GM12878 (cell line): ENCODE data around the gene PTGES2. TPM values are rescaled to one million over a fixed set of nuclear protein-coding genes. Genes with fewer than 3 reads are reported as not detected.

Source experiments
- ATAC-seq: fragments of 200-7000 bp; cut with Tn5 transposase; 3 replicates; pipeline ENCODE4 v1.9.1; 2020; ENCODE audit warnings: mild to moderate bottlenecking, moderate library complexity
- BruUV-seq: library from RNA; stranded (reverse); fragments of 400-500 nt; replicated peaks from 2 replicates; lab custom pipeline; 2021; lab: Mats Ljungman, UMichigan
- CTCF ChIA-PET: fragments of 300-600 bp; sonication (Branson Sonifier 250); formaldehyde crosslinking; extraction: SDS; loops from one replicate; lab custom pipeline; 2021; ENCODE audit warnings: inconsistent platforms; lab: Yijun Ruan, JAX
- POLR2A ChIA-PET: fragments of 350-600 bp; formaldehyde crosslinking; extraction: SDS; loops from one replicate; lab custom pipeline; 2021; ENCODE audit warnings: inconsistent platforms; lab: Charles Lee
- RAD21 ChIA-PET: fragments of 300-600 bp; sonication (Branson Sonifier 250); formaldehyde crosslinking; loops from one replicate; lab custom pipeline; 2023; ENCODE audit warnings: antibody characterized with exemption; ENCODE audit not compliant: unreplicated experiment; lab: Charles Lee
- SMC1A ChIA-PET: fragments of 300-600 bp; sonication (Branson Sonifier 250); formaldehyde crosslinking; loops from one replicate; lab custom pipeline; 2023; ENCODE audit not compliant: unreplicated experiment, uncharacterized antibody; lab: Charles Lee
- DNase-seq: peaks from one replicate; pipeline ENCODE4 v3.0.0-alpha.2; 2011; ENCODE audit warnings: low read depth, low spot score
- FAIRE-seq: peaks from 3 replicates; lab custom pipeline; 2011; peaks lifted over from hg19 to GRCh38; lab: Jason Lieb, UNC
- H2AFZ ChIP-seq: 2 replicates; pipeline ENCODE4 v1.6.0; 2011; ENCODE audit warnings: low read depth, low read length, control low read depth; ENCODE audit not compliant: control insufficient read depth
- H3K27ac ChIP-seq: 2 replicates; pipeline ENCODE4 v1.5.1; 2011; ENCODE audit warnings: control low read depth; ENCODE audit not compliant: control insufficient read depth, insufficient read depth
- H3K27me3 ChIP-seq, 2 experiments: replicated peaks in 1 of 2; 2 replicates each; pipeline versions ENCODE4 v1.6.0 to v1.6.1; 2011; ENCODE audit warnings: low read length in 1 of 2; ENCODE audit not compliant: control insufficient read depth in 2 of 2, insufficient read depth in 2 of 2
- H3K36me3 ChIP-seq, 2 experiments: 2 replicates each; pipeline ENCODE4 v1.5.1; 2011; ENCODE audit warnings: low read length in 1 of 2; ENCODE audit not compliant: control insufficient read depth in 2 of 2, insufficient read depth in 2 of 2
- H3K4me1 ChIP-seq: 2 replicates; pipeline ENCODE4 v1.6.1; 2011; ENCODE audit warnings: mild to moderate bottlenecking, low read length, moderate library complexity, mixed read lengths; ENCODE audit not compliant: control insufficient read depth, insufficient read depth
- H3K4me2 ChIP-seq: 2 replicates; pipeline ENCODE4 v1.6.0; 2011; ENCODE audit warnings: control low read depth; ENCODE audit not compliant: control insufficient read depth, insufficient read depth
- H3K4me3 ChIP-seq: fragments of 200-600 bp; sonication (generic); 2 replicates; pipeline ENCODE4 v1.5.1; 2016
- H3K79me2 ChIP-seq: 2 replicates; pipeline ENCODE4 v1.6.0; 2011; ENCODE audit warnings: low read length; ENCODE audit not compliant: control insufficient read depth, insufficient read depth
- H3K9ac ChIP-seq: 2 replicates; pipeline ENCODE4 v1.8.0; 2011; ENCODE audit warnings: low read length, control low read depth, mixed read lengths; ENCODE audit not compliant: control insufficient read depth, insufficient read depth
- H3K9me3 ChIP-seq: replicated peaks from 3 replicates; pipeline ENCODE4 v1.5.1; 2011; ENCODE audit warnings: mild to moderate bottlenecking, low read length; ENCODE audit not compliant: control insufficient read depth, insufficient read depth
- H4K20me1 ChIP-seq: 2 replicates; pipeline ENCODE4 v1.6.0; 2011; ENCODE audit not compliant: control insufficient read depth, insufficient read depth
- ASH2L ChIP-seq: fragments of 300-600, 200-600 bp; sonication (generic); IDR thresholded peaks from 2 replicates; pipeline ENCODE4 v1.6.1; 2017; ENCODE audit warnings: low read depth, mild to moderate bottlenecking, borderline replicate concordance
- IKZF2 ChIP-seq, 2 experiments: fragments of 450-650 bp; IDR thresholded peaks; 2 replicates each; pipeline ENCODE4 v1.6.1; 2017; ENCODE audit warnings: mild to moderate bottlenecking in 2 of 2, moderate library complexity in 2 of 2
- JUND ChIP-seq: IDR thresholded peaks from 2 replicates; pipeline ENCODE4 v1.6.1; 2012; ENCODE audit warnings: low read depth, mild to moderate bottlenecking, low read length, improper control_type of control experiment, moderate library complexity
- MTA2 ChIP-seq: fragments of 450-650 bp; IDR thresholded peaks from 2 replicates; pipeline ENCODE4 v1.6.1; 2016; ENCODE audit warnings: low read depth, mild to moderate bottlenecking, moderate library complexity
- POLR2AphosphoS2 ChIP-seq: IDR thresholded peaks from 2 replicates; pipeline ENCODE4 v1.6.1; 2011; ENCODE audit warnings: low read depth, mild to moderate bottlenecking, low read length, improper control_type of control experiment, moderate library complexity
- YY1 ChIP-seq: IDR thresholded peaks from 2 replicates; pipeline ENCODE4 v1.6.1; 2011; ENCODE audit warnings: low read depth, mild to moderate bottlenecking, low read length
- ZSCAN29 ChIP-seq: fragments of 450-650 bp; IDR thresholded peaks from 2 replicates; pipeline ENCODE4 v1.6.1; 2017; ENCODE audit warnings: mild to moderate bottlenecking, moderate library complexity
- WGBS: methylation state at CpG from one replicate; pipeline ENCODE4 v1.1.6; 2016; ENCODE audit warnings: low lambda C conversion rate; ENCODE audit not compliant: insufficient replicate concordance, insufficient coverage; ENCODE audit errors: missing lambda C conversion rate; 5-methylcytosine and 5-hydroxymethylcytosine counted together
- in situ Hi-C: fragments of 300-500 bp; cut with MboI; formaldehyde crosslinking; loops from 9 replicates; pipeline ENCODE4 v1.14.3; 2018; ENCODE audit warnings: mixed read lengths
- intact Hi-C: fragments of 100-400 bp; cut with micrococcal nuclease; formaldehyde crosslinking; loops from one replicate; pipeline ENCODE4 v1.14.2; 2022; ENCODE audit not compliant: unreplicated experiment
- polyA plus RNA-seq, 11 experiments: library from polyadenylated mRNA; depleted of rRNA in 4 of 11; unstranded in 6 of 11; stranded (reverse) in 5 of 11; fragments of >200 nt; fragmentation: Nextera tagmentation in 4 of 11; fragmentation: Illumina TruSeq in 1 of 11; extraction: Ambion mirVana in 4 of 11; extraction: Trizol in 1 of 11; gene quantifications; 1 replicate in 1 of 11; 2 replicates in 10 of 11; pipeline versions ENCODE4 v1.2.1 to v1.2.3, GENCODE V29; 2011 to 2016; ENCODE audit warnings: inconsistent platforms in 2 of 11, missing spikeins in 2 of 11, low read depth in 1 of 11
- total RNA-seq, 4 experiments: library from RNA; depleted of rRNA in 3 of 4; stranded (reverse); fragments of >200 nt in 3 of 4; fragmentation: Illumina TruSeq in 1 of 4; extraction: Trizol in 1 of 4; gene quantifications; 2 replicates each; pipeline versions ENCODE4 v1.2.1 to v1.2.3, GENCODE V29; 2013 to 2021
- TF ChIP-seq, protein P1 (sequence below): fragments of 150-350 bp; IDR thresholded peaks from 2 replicates; pipeline ENCODE4 v1.6.1; 2016; ENCODE audit warnings: low read depth, low read length
- TF ChIP-seq, protein P2 (sequence below): IDR thresholded peaks from 2 replicates; pipeline ENCODE4 v1.6.1; 2011; ENCODE audit warnings: low read depth, mild to moderate bottlenecking, low read length, moderate library complexity, borderline replicate concordance; ENCODE audit errors: extremely low read depth
- TF ChIP-seq, protein P3 (sequence below): fragments of 450-650 bp; formaldehyde crosslinking; IDR thresholded peaks from 2 replicates; pipeline ENCODE4 v1.4.0; 2022; ENCODE audit warnings: mild to moderate bottlenecking, moderate library complexity
- TF ChIP-seq, protein P4 (sequence below): fragments of 450-650 bp; IDR thresholded peaks from 2 replicates; pipeline ENCODE4 v1.6.1; 2014; ENCODE audit warnings: mild to moderate bottlenecking
- TF ChIP-seq, protein P5 (sequence below): fragments of 150-350 bp; IDR thresholded peaks from 2 replicates; pipeline ENCODE4 v1.6.1; 2014; ENCODE audit warnings: mild to moderate bottlenecking, low read depth, low read length

Gene PTGES2
- total and polyA plus RNA-seq, 10 of the 15 experiments (the other 5 are each of a cell fraction or from before 2014, with no cell fraction given), result 2.1 to 141 (median 99.1) TPM

DNA sequence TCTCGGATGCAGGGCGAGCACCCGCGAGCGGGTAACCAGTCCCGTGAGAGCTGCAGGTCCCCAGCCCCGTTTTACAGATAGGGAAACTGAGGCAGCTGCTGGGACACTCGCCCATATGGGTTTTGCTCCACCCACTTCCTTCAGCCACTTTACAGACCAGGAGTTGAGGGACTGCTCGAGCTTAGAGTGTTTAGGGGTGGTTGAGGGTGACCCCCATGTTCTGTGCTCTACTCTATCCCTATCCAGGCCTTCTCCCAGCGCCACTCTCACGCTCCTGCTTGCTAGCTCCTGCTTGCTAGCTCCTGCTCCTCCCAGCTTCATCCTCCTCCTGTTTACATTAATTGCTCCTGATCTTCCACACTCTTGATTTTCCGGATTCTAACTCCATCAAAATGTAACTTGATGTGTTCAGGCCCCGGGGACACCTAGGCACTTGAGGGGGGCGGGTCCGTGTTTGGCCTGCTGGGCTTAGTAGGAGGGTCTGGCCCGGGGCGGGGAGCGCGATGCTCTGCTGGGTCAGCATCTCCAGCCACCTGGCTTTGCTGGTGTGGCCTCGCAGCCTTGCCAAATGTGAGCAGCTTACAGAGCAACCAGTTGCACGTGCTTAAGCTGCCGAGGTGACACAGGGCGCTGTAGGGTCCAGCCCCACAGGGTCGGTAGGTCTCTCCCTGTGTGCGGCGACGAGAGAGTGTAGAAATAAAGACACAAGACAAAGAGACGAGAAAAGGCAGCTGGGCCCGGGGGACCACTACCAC is 1.5 kb upstream of the PTGES2 start:
- CTCF ChIA-PET, result interaction anchor here (0.6 to 7.4 kb wide), 12 partner anchors 13 to 186 kb away, joined by 3 to 84 read pairs (median 3); no protein-coding TSS in a partner anchor
- ATAC-seq, result no peak
- peak overlapping the region; percentile 88 for H3K4me3 ChIP-seq
- H3K27ac ChIP-seq, result peak overlapping the region; percentile 99; the same call in 1 of the 2 replicates
- no peaks in the 10 kb centered on the region; a peak in 2 of 4 replicates for H3K27me3 ChIP-seq
- intact Hi-C loops (loop anchor here (5.0 kb wide), 2 partner anchors 213 to 342 kb away; partner anchors contain the start of genes CDK9 and SLC27A4), in situ Hi-C loops (no loop called here)
- H2AFZ ChIP-seq, result peak overlapping the region; percentile 99
- RAD21 ChIA-PET, result interaction anchor here (0.6 to 1.4 kb wide), 10 partner anchors 11 to 394 kb away, joined by 3 to 8 read pairs (median 4); partner anchors contain the start of genes GOLGA2, NAIF1, SWI5 and TOR2A
- BruUV-seq, result TSS peak; percentile 88
- peak overlapping the region; percentile 79 for H3K4me2 ChIP-seq
- no peak for FAIRE-seq
- 36% methylated on average over 29 of the region's 29 CpGs for WGBS
- H3K79me2 ChIP-seq, result peaks cover 32% of the 10 kb centered on the region
- H3K4me1 ChIP-seq, result peaks cover 14% of the 10 kb centered on the region; the same call in 1 of the 2 replicates
- POLR2A ChIA-PET, result interaction anchor here (0.5 to 1.5 kb wide), 9 partner anchors 9 to 1365 kb away, joined by 3 to 10 read pairs (median 3); no protein-coding TSS in a partner anchor
- no peak for DNase-seq
- no peaks in the 10 kb centered on the region for H4K20me1 ChIP-seq
- H3K9me3 ChIP-seq, result no peaks in the 10 kb centered on the region
- peaks cover 0 to 7% of the 10 kb centered on the region in 2 experiments; a peak in 2 of 4 replicates for H3K36me3 ChIP-seq
- H3K9ac ChIP-seq, result peak overlapping the region; percentile 98; the same call in 1 of the 2 replicates
- SMC1A ChIA-PET, result interaction anchor here (1.4 kb wide), 1 partner anchor 11 kb away, joined by 6 read pairs; no protein-coding TSS in a partner anchor
- TF ChIP-seq, protein P1, sequence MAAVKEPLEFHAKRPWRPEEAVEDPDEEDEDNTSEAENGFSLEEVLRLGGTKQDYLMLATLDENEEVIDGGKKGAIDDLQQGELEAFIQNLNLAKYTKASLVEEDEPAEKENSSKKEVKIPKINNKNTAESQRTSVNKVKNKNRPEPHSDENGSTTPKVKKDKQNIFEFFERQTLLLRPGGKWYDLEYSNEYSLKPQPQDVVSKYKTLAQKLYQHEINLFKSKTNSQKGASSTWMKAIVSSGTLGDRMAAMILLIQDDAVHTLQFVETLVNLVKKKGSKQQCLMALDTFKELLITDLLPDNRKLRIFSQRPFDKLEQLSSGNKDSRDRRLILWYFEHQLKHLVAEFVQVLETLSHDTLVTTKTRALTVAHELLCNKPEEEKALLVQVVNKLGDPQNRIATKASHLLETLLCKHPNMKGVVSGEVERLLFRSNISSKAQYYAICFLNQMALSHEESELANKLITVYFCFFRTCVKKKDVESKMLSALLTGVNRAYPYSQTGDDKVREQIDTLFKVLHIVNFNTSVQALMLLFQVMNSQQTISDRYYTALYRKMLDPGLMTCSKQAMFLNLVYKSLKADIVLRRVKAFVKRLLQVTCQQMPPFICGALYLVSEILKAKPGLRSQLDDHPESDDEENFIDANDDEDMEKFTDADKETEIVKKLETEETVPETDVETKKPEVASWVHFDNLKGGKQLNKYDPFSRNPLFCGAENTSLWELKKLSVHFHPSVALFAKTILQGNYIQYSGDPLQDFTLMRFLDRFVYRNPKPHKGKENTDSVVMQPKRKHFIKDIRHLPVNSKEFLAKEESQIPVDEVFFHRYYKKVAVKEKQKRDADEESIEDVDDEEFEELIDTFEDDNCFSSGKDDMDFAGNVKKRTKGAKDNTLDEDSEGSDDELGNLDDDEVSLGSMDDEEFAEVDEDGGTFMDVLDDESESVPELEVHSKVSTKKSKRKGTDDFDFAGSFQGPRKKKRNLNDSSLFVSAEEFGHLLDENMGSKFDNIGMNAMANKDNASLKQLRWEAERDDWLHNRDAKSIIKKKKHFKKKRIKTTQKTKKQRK, result no peak
- TF ChIP-seq YY1 (no peak), POLR2AphosphoS2 (no peak), IKZF2 (IDR thresholded peaks at IDR 0.05) (no peak), ZSCAN29 (no peak), MTA2 (no peak), JUND (no peak), ASH2L (no peak)
- TF ChIP-seq, protein P2, sequence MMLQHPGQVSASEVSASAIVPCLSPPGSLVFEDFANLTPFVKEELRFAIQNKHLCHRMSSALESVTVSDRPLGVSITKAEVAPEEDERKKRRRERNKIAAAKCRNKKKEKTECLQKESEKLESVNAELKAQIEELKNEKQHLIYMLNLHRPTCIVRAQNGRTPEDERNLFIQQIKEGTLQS, result no peak
- TF ChIP-seq, protein P3, sequence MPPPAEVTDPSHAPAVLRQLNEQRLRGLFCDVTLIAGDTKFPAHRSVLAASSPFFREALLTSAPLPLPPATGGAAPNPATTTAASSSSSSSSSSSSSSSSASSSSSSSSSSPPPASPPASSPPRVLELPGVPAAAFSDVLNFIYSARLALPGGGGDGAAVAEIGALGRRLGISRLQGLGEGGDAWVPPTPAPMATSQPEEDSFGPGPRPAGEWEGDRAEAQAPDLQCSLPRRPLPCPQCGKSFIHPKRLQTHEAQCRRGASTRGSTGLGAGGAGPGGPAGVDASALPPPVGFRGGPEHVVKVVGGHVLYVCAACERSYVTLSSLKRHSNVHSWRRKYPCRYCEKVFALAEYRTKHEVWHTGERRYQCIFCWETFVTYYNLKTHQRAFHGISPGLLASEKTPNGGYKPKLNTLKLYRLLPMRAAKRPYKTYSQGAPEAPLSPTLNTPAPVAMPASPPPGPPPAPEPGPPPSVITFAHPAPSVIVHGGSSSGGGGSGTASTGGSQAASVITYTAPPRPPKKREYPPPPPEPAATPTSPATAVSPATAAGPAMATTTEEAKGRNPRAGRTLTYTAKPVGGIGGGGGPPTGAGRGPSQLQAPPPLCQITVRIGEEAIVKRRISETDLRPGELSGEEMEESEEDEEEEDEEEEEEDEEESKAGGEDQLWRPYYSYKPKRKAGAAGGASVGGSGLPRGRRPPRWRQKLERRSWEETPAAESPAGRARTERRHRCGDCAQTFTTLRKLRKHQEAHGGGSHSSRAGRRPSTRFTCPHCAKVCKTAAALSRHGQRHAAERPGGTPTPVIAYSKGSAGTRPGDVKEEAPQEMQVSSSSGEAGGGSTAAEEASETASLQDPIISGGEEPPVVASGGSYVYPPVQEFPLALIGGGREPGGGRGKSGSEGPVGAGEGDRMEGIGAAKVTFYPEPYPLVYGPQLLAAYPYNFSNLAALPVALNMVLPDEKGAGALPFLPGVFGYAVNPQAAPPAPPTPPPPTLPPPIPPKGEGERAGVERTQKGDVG (CRISPR knock-in tag), result no peak
- TF ChIP-seq, protein P4, sequence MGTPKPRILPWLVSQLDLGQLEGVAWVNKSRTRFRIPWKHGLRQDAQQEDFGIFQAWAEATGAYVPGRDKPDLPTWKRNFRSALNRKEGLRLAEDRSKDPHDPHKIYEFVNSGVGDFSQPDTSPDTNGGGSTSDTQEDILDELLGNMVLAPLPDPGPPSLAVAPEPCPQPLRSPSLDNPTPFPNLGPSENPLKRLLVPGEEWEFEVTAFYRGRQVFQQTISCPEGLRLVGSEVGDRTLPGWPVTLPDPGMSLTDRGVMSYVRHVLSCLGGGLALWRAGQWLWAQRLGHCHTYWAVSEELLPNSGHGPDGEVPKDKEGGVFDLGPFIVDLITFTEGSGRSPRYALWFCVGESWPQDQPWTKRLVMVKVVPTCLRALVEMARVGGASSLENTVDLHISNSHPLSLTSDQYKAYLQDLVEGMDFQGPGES, result no peak
- TF ChIP-seq, protein P5, sequence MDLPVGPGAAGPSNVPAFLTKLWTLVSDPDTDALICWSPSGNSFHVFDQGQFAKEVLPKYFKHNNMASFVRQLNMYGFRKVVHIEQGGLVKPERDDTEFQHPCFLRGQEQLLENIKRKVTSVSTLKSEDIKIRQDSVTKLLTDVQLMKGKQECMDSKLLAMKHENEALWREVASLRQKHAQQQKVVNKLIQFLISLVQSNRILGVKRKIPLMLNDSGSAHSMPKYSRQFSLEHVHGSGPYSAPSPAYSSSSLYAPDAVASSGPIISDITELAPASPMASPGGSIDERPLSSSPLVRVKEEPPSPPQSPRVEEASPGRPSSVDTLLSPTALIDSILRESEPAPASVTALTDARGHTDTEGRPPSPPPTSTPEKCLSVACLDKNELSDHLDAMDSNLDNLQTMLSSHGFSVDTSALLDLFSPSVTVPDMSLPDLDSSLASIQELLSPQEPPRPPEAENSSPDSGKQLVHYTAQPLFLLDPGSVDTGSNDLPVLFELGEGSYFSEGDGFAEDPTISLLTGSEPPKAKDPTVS, result no peak
